ENCODE data around the gene CYB561.
"Not testable (repeated sequence)": the region's sequence is repeated elsewhere in the genome, so short reads cannot be mapped to it uniquely, and the experiment has no call there.

Gene CYB561

DNA sequence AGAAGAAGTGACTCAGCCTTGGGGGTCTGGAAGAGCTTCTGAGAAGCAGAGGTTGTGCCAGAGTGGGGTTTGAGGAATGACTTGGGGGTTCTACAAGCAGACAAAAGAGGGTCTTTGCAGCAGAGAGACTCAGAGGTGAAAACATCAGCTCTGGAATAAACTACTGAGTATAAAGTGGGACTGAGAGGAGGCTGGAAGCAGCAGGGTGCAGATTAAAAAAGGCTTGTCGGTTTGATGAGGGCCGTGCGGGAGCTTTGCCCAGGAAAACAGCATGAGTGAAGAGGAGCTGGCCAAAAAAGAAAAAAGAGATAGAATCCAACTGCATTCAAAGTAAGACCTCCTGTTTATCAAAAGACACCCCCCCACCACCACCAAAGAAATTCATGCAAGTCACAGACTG is 17.7 kb upstream of the CYB561 start:
- no peak for DNase-seq (ENCODE audit: extremely low spot score)
- POLR2A ChIA-PET = interaction anchor here (1.5 kb wide), 1 partner anchor 158 kb away, joined by 3 read pairs; the partner anchor contains the start of gene MAP3K3
- CTCF ChIA-PET = interaction anchor here (0.9 kb wide), 1 partner anchor 15 kb away, joined by 3 read pairs; no protein-coding TSS in a partner anchor
- no peak for TF ChIP-seq L3MBTL2 (conservative IDR thresholded peaks at IDR 0.05)
- TF ChIP-seq SUZ12 (IDR thresholded peaks at IDR 0.05) = no peak
- no peak for TF ChIP-seq FOXM1 (IDR thresholded peaks at IDR 0.05; ENCODE audit: borderline replicate concordance)
- no peak for TF ChIP-seq PKNOX1 (IDR thresholded peaks at IDR 0.05)
- TF ChIP-seq TARDBP (IDR thresholded peaks at IDR 0.05) = no peak
- TF ChIP-seq LEF1 (IDR thresholded peaks at IDR 0.05; ENCODE audit: borderline replicate concordance) = no peak
- no peak for TF ChIP-seq NFRKB (IDR thresholded peaks at IDR 0.05)
- no peak for TF ChIP-seq FOXK2 (IDR thresholded peaks at IDR 0.05)
- no peak for TF ChIP-seq CTBP1 (IDR thresholded peaks at IDR 0.05; ENCODE audit: borderline replicate concordance)
- TF ChIP-seq ELF4 (IDR thresholded peaks at IDR 0.05) = no peak
- no peak for TF ChIP-seq ARNT (IDR thresholded peaks at IDR 0.05)
- no peak for TF ChIP-seq BHLHE40 (IDR thresholded peaks at IDR 0.05; ENCODE audit: borderline replicate concordance)
- TF ChIP-seq FOXA1 (IDR thresholded peaks at IDR 0.05) = no peak
- no peak for TF ChIP-seq HDGF (IDR thresholded peaks at IDR 0.05; ENCODE audit: borderline replicate concordance)
- no peak for TF ChIP-seq SP1 (IDR thresholded peaks at IDR 0.05)
- TF ChIP-seq ZNF384 (IDR thresholded peaks at IDR 0.05) = no peak

DNA sequence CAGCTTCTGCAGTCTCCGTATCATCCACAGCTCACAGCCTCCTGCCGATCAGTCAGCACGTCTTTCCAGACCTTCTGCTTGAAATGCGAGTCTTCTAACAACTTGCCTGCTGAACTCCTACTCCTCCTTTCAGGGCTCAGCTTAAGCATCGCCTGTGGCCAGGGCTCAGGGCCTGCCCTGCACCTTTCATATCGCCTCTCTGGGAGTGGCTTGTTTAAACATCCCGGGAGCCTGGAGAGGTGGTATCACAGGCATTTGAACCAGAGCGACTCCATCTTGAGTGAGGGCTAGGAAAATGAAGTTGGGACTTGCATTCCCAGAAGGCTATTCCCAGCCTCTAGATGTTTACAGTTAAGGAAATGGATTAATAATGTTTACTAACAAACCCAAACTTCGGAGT is 13.9 kb upstream of the CYB561 start:
- TF ChIP-seq TARDBP (IDR thresholded peaks at IDR 0.05) (no peak), L3MBTL2 (conservative IDR thresholded peaks at IDR 0.05) (no peak), NFRKB (IDR thresholded peaks at IDR 0.05) (no peak), PKNOX1 (IDR thresholded peaks at IDR 0.05) (no peak), SP1 (IDR thresholded peaks at IDR 0.05) (no peak), ZNF384 (IDR thresholded peaks at IDR 0.05) (no peak), FOXK2 (IDR thresholded peaks at IDR 0.05) (no peak), FOXA1 (IDR thresholded peaks at IDR 0.05) (no peak), CTBP1 (IDR thresholded peaks at IDR 0.05; ENCODE audit: borderline replicate concordance) (no peak), BHLHE40 (IDR thresholded peaks at IDR 0.05; ENCODE audit: borderline replicate concordance) (no peak), ARNT (IDR thresholded peaks at IDR 0.05) (no peak), HDGF (IDR thresholded peaks at IDR 0.05; ENCODE audit: borderline replicate concordance) (no peak), FOXM1 (IDR thresholded peaks at IDR 0.05; ENCODE audit: borderline replicate concordance) (no peak)
- CTCF ChIA-PET = no interaction called here
- POLR2A ChIA-PET = no interaction called here
- no peak for DNase-seq (ENCODE audit: extremely low spot score)

DNA sequence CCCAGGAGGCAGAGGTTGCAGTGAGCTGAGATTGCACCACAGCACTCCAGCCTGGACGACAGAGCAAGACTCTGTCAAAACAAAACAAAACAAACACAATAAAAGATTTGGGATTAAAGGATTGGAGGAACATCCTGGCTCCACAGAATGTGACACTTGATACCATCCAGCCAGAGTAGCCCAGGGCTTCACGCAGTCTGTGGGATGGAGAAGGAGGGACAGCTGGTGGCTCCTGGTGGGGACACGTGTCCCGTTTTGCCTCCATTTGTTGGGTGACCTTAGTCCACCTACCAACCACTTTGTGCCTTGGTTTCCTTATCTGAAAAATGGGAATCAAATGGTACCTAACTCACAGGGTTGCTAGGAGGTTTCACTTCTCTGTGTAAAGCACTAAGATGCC is 12.4 kb upstream of the CYB561 start:
- CTCF ChIA-PET = no interaction called here
- POLR2A ChIA-PET = interaction anchor here (0.9 kb wide), 1 partner anchor 162 kb away, joined by 3 read pairs; no protein-coding TSS in a partner anchor
- DNase-seq (ENCODE audit: extremely low spot score) = no peak
- TF ChIP-seq FOXM1 (IDR thresholded peaks at IDR 0.05; ENCODE audit: borderline replicate concordance) (no peak), TARDBP (IDR thresholded peaks at IDR 0.05) (no peak), FOXK2 (IDR thresholded peaks at IDR 0.05) (no peak), LEF1 (IDR thresholded peaks at IDR 0.05; ENCODE audit: borderline replicate concordance) (no peak), NFRKB (IDR thresholded peaks at IDR 0.05) (no peak), FOXA1 (IDR thresholded peaks at IDR 0.05) (no peak), PKNOX1 (IDR thresholded peaks at IDR 0.05) (no peak), CTBP1 (IDR thresholded peaks at IDR 0.05; ENCODE audit: borderline replicate concordance) (no peak), ZNF384 (IDR thresholded peaks at IDR 0.05) (no peak), ELF4 (IDR thresholded peaks at IDR 0.05) (no peak), SP1 (IDR thresholded peaks at IDR 0.05) (no peak), BHLHE40 (IDR thresholded peaks at IDR 0.05; ENCODE audit: borderline replicate concordance) (no peak)

GRCh38 chr17:63455417-63455816 is 9.3 kb upstream of the CYB561 start:
- CTCF ChIA-PET = interaction anchor here (0.6 kb wide), 1 partner anchor 1681 kb away, joined by 3 read pairs; no protein-coding TSS in a partner anchor
- TF ChIP-seq FOXK2 (IDR thresholded peaks at IDR 0.05) = no peak
- TF ChIP-seq TARDBP (IDR thresholded peaks at IDR 0.05) = no peak
- no peak for DNase-seq (ENCODE audit: extremely low spot score)
- POLR2A ChIA-PET = no interaction called here

DNA sequence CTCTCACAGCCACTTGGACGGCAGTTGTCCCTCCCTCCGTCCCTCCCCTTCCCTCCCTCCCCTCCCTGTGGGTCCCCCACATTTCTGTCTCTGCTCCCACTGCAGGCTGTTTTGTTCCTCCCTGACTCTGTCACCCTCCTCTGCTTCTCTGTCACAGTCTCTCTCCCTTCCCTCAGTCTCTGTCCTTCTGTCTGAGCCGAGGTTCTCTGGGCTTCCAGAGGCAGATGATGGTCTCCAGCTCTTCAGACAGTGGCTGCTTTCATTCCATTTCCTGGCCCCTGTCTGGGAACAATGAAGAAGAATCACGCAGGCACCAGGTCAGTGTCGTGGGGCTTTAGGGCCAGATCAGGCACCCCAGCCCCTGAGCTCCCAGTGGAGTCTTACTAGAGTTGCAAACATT is 8.8 kb upstream of the CYB561 start:
- no peak for TF ChIP-seq FOXM1 (IDR thresholded peaks at IDR 0.05; ENCODE audit: borderline replicate concordance)
- TF ChIP-seq ELF4 (IDR thresholded peaks at IDR 0.05) = no peak
- no peak for TF ChIP-seq TARDBP (IDR thresholded peaks at IDR 0.05)
- no peak for TF ChIP-seq PKNOX1 (IDR thresholded peaks at IDR 0.05)
- no peak for TF ChIP-seq NFRKB (IDR thresholded peaks at IDR 0.05)
- no peak for TF ChIP-seq CTBP1 (IDR thresholded peaks at IDR 0.05; ENCODE audit: borderline replicate concordance)
- TF ChIP-seq BHLHE40 (IDR thresholded peaks at IDR 0.05; ENCODE audit: borderline replicate concordance) = no peak
- TF ChIP-seq ARNT (IDR thresholded peaks at IDR 0.05) = no peak
- no peak for TF ChIP-seq L3MBTL2 (conservative IDR thresholded peaks at IDR 0.05)
- TF ChIP-seq FOXK2 (IDR thresholded peaks at IDR 0.05) = no peak
- no peak for TF ChIP-seq FOXA1 (IDR thresholded peaks at IDR 0.05)
- no peak for TF ChIP-seq SUZ12 (IDR thresholded peaks at IDR 0.05)
- no peak for TF ChIP-seq ZNF384 (IDR thresholded peaks at IDR 0.05)
- no peak for TF ChIP-seq LEF1 (IDR thresholded peaks at IDR 0.05; ENCODE audit: borderline replicate concordance)
- TF ChIP-seq HDGF (IDR thresholded peaks at IDR 0.05; ENCODE audit: borderline replicate concordance) = no peak
- no peak for TF ChIP-seq SP1 (IDR thresholded peaks at IDR 0.05)
- ChIA-PET POLR2A (no interaction called here), CTCF (interaction anchor here (0.6 to 1.2 kb wide), 2 partner anchors 12 to 1681 kb away, joined by 3 read pairs; no protein-coding TSS in a partner anchor)
- no peak for DNase-seq (ENCODE audit: extremely low spot score)

- CTCF ChIA-PET = interaction anchor here (0.9 to 1.2 kb wide), 2 partner anchors 12 to 155 kb away, joined by 3 to 4 read pairs; no protein-coding TSS in a partner anchor
- DNase-seq (ENCODE audit: extremely low spot score); POLR2A ChIA-PET: not testable (repeated sequence)
These were observed 8.3 kb upstream of the CYB561 start for GRCh38 chr17:63454357-63454756.

All from HEK293T (cell line).